PC-9 (cell line): ENCODE results near the gene RNF111. TPM values are rescaled to one million over a fixed set of nuclear protein-coding genes. Genes with fewer than 3 reads are reported as not detected.

Source experiments
- BruUV-seq: library from RNA; stranded (reverse); fragments of 400-500 nt; replicated peaks from 2 replicates; lab custom pipeline; 2021; lab: Mats Ljungman, UMichigan
- CTCF ChIA-PET: fragments of 300-600 bp; sonication (Branson Sonifier 250); formaldehyde crosslinking; loops from one replicate; lab custom pipeline; 2022; ENCODE audit warnings: antibody characterized with exemption; lab: Charles Lee
- POLR2A ChIA-PET: fragments of 300-600 bp; sonication (Branson Sonifier 250); formaldehyde crosslinking; loops from one replicate; lab custom pipeline; 2022; ENCODE audit warnings: antibody characterized with exemption; ENCODE audit not compliant: unreplicated experiment; lab: Charles Lee
- DNase-seq, 2 experiments: peaks; one replicate each; pipeline versions ENCODE4 v3.0.0 to v3.0.0-alpha.2; 2015 to 2022; ENCODE audit warnings: mixed read lengths in 1 of 2
- H2AFZ ChIP-seq: fragments of 200-600 bp; sonication (generic); 2 replicates; pipeline ENCODE4 v1.8.1; 2017; ENCODE audit warnings: antibody characterized with exemption
- H3F3A ChIP-seq: fragments of 200-600 bp; sonication (generic); 2 replicates; pipeline ENCODE4 v1.8.1; 2017; ENCODE audit warnings: antibody characterized with exemption, mild to moderate bottlenecking, low read depth; ENCODE audit not compliant: insufficient read depth
- H3K27ac ChIP-seq: fragments of 200-600 bp; sonication (generic); 2 replicates; pipeline ENCODE4 v1.6.1; 2016; ENCODE audit warnings: mixed run types
- H3K27me3 ChIP-seq: fragments of 200-600 bp; sonication (generic); 2 replicates; pipeline ENCODE4 v1.6.1; 2016; ENCODE audit warnings: low read depth, mixed run types; ENCODE audit not compliant: insufficient read depth
- H3K36me3 ChIP-seq: fragments of 200-600 bp; sonication (generic); 2 replicates; pipeline ENCODE4 v1.6.1; 2016; ENCODE audit warnings: low read depth, mixed run types
- H3K4me1 ChIP-seq: fragments of 200-600 bp; sonication (generic); replicated peaks from 2 replicates; pipeline ENCODE4 v1.6.1; 2016; ENCODE audit warnings: mixed run types; ENCODE audit not compliant: insufficient read depth
- H3K4me2 ChIP-seq: fragments of 200-600 bp; sonication (generic); 2 replicates; pipeline ENCODE4 v1.6.1; 2017; ENCODE audit warnings: mixed run types
- H3K4me3 ChIP-seq: fragments of 200-600 bp; sonication (generic); 2 replicates; pipeline ENCODE4 v1.6.1; 2016; ENCODE audit warnings: mixed run types
- H3K79me2 ChIP-seq: fragments of 200-600 bp; sonication (generic); 2 replicates; pipeline ENCODE4 v1.6.1; 2017; ENCODE audit warnings: low read depth, mixed run types
- H3K9me2 ChIP-seq: fragments of 200-600 bp; sonication (generic); 2 replicates; pipeline ENCODE4 v1.8.1; 2017; ENCODE audit warnings: mild to moderate bottlenecking; ENCODE audit not compliant: insufficient read depth
- H3K9me3 ChIP-seq: fragments of 200-600 bp; sonication (generic); 2 replicates; pipeline ENCODE4 v1.8.1; 2016; ENCODE audit warnings: low read depth; ENCODE audit not compliant: insufficient read depth
- H4K20me1 ChIP-seq: fragments of 200-600 bp; sonication (generic); 2 replicates; pipeline ENCODE4 v1.8.1; 2017; ENCODE audit not compliant: insufficient read depth
- EZH2 ChIP-seq: fragments of 200-600 bp; sonication (generic); IDR thresholded peaks from 2 replicates; pipeline ENCODE4 v1.8.0; 2017; ENCODE audit warnings: antibody characterized with exemption, low read depth
- intact Hi-C: fragments of 100-400 bp; cut with micrococcal nuclease; formaldehyde crosslinking; loops from one replicate; pipeline ENCODE4 v1.10.0; 2022; ENCODE audit not compliant: unreplicated experiment
- total RNA-seq: library from RNA; stranded (reverse); gene quantifications from 2 replicates; pipeline ENCODE4 v1.2.3, GENCODE V29; 2021
- TF ChIP-seq, protein P1 (sequence below): fragments of 200-600 bp; sonication (generic); conservative IDR thresholded peaks from 2 replicates; pipeline ENCODE4 v1.6.1; 2017; ENCODE audit warnings: mixed run types, antibody characterized with exemption, mild to moderate bottlenecking, moderate library complexity

The RNF111 gene
- total RNA-seq, 1 experiment from 2014 or later: 37.7 TPM

DNA sequence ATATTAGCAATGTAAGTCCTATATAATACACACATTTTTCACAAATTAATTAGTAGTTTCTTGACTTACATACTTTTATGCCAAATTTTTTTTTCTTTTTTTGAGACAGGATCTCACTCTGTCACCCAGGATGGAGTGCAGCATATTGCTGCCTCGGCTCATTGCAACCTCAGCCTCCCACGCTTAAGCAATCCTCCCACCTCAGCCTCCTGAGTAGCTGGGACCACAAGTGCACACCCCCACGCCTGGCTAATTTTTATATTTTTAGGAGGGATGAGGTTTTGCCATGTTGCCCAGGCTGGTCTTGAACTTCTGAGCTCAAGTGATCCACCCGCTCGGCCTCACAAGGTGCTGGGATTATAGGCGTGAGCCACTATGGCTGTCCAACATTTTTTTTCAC lies 54.6 kb downstream of the RNF111 start:
- no peak overlapping the region for H3K27ac ChIP-seq
- H3K36me3 ChIP-seq: no peaks in the 10 kb centered on the region; the same call in 1 of the 2 replicates
- no TSS peak for BruUV-seq
- peaks cover 56% of the 10 kb centered on the region for H3K79me2 ChIP-seq
- DNase-seq: no peak
- no peak overlapping the region for H2AFZ ChIP-seq
- no peak for TF ChIP-seq EZH2
- TF ChIP-seq, protein P1, sequence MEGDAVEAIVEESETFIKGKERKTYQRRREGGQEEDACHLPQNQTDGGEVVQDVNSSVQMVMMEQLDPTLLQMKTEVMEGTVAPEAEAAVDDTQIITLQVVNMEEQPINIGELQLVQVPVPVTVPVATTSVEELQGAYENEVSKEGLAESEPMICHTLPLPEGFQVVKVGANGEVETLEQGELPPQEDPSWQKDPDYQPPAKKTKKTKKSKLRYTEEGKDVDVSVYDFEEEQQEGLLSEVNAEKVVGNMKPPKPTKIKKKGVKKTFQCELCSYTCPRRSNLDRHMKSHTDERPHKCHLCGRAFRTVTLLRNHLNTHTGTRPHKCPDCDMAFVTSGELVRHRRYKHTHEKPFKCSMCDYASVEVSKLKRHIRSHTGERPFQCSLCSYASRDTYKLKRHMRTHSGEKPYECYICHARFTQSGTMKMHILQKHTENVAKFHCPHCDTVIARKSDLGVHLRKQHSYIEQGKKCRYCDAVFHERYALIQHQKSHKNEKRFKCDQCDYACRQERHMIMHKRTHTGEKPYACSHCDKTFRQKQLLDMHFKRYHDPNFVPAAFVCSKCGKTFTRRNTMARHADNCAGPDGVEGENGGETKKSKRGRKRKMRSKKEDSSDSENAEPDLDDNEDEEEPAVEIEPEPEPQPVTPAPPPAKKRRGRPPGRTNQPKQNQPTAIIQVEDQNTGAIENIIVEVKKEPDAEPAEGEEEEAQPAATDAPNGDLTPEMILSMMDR: no peak
- H3K27me3 ChIP-seq: no peaks in the 10 kb centered on the region
- H3K4me3 ChIP-seq: no peak overlapping the region
- no peaks in the 10 kb centered on the region; the same call in 1 of the 2 replicates for H4K20me1 ChIP-seq
- H3K9me3 ChIP-seq: no peaks in the 10 kb centered on the region
- intact Hi-C loops: no loop called here
- H3F3A ChIP-seq: no peaks in the 10 kb centered on the region
- H3K9me2 ChIP-seq: no peaks in the 10 kb centered on the region
- ChIA-PET CTCF (interaction anchor here (0.6 kb wide), 1 partner anchor 46 kb away, joined by 4 read pairs; no protein-coding TSS in a partner anchor), POLR2A (no interaction called here)
- H3K4me2 ChIP-seq: no peak overlapping the region
- no peaks in the 10 kb centered on the region for H3K4me1 ChIP-seq

DNA sequence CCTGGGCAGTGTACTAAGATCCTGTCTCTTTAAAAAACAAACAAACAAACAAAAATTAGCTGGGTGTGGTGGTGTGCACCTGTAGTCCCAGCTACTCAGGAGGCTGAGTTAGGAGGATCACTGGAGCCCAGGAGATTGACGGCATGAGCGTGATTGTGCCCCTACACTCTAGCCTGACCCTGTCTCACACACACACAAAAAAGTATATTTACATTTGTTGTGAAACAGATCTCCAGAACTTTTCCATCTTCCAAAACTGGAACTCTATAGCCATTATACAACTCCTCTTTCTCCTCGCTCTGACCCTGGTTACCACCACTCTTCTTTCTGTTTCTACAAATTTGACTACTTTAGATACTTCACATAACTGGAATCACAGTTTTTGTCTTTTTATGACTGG lies 61.4 kb downstream of the RNF111 start:
- H3K4me2 ChIP-seq: no peak overlapping the region
- peaks cover 24% of the 10 kb centered on the region for H3K79me2 ChIP-seq
- intact Hi-C loops: no loop called here
- H3K27ac ChIP-seq: no peak overlapping the region
- no peaks in the 10 kb centered on the region; the same call in 1 of the 2 replicates for H4K20me1 ChIP-seq
- H3F3A ChIP-seq: 0 out of 2 replicates have a peak, but pooled peaks cover 3% of the 10 kb centered on the region
- ChIA-PET POLR2A (no interaction called here), CTCF (no interaction called here)
- H3K36me3 ChIP-seq: peaks cover 3% of the 10 kb centered on the region; the same call in 1 of the 2 replicates
- no TSS peak for BruUV-seq
- H2AFZ ChIP-seq: no peak overlapping the region
- H3K27me3 ChIP-seq: no peaks in the 10 kb centered on the region
- H3K4me1 ChIP-seq: no peaks in the 10 kb centered on the region
- TF ChIP-seq, protein P1: no peak
- no peak for TF ChIP-seq EZH2
- H3K4me3 ChIP-seq: no peak overlapping the region
- no peak for DNase-seq
- H3K9me2 ChIP-seq: no peaks in the 10 kb centered on the region
- H3K9me3 ChIP-seq: no peaks in the 10 kb centered on the region

DNA sequence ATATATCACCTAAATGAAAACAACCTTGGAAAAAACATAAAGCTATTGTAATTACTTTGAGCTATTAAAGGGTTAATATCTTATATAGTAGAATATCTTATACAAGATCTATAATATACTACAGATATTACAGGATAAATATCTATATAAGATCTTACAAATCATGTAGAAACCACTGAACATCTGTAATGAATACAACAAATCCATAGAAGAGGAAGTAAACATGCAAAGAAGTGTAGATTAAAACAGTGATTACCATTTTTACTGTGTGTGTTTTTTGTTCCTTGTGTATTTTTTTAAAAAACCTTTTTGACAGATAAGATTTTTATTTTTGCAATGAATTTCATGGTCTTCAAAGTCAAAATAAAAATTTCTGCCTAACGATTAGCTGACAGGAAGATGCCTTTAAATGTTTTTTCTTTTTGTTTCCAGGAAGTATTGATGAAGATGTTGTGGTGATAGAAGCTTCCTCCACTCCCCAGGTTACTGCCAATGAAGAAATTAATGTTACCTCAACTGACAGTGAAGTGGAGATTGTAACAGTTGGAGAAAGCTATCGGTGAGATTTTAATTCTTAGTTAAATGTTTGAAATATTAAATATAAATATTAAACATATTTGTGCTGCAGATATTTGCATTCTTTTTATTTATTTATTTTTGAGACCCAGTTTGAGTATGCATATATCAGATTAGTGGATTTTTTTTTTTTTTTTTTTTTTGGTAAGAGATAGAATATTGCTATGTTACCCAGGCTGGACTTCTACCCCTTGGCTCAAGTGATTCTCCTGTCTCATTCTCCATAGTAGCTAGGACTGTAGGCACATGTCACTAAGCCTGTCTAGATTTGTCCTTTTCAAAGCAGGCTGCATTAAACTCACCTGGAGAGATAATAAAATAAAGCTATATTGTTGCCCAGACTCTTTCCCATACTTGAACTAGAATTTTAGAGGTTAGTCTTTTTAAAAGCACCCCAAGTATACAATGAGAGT lies 64.7 kb downstream of the RNF111 start:
- Histone ChIP-seq H2AFZ (no peak overlapping the region), H3K4me1 (no peaks in the 10 kb centered on the region), H3K9me3 (no peaks in the 10 kb centered on the region), H3K27ac (no peak overlapping the region), H3K4me2 (no peak overlapping the region), H3F3A (0 out of 2 replicates have a peak, but pooled peaks cover 3% of the 10 kb centered on the region), H4K20me1 (no peaks in the 10 kb centered on the region; the same call in 1 of the 2 replicates), H3K36me3 (peaks cover 3% of the 10 kb centered on the region; the same call in 1 of the 2 replicates), H3K27me3 (no peaks in the 10 kb centered on the region), H3K79me2 (0 out of 2 replicates have a peak, but pooled peaks cover 1% of the 10 kb centered on the region), H3K4me3 (no peak overlapping the region), H3K9me2 (no peaks in the 10 kb centered on the region)
- no peak for TF ChIP-seq EZH2
- TF ChIP-seq, protein P1: no peak
- DNase-seq: no peak
- intact Hi-C loops: no loop called here
- ChIA-PET CTCF (no interaction called here), POLR2A (interaction anchor here (0.7 kb wide), 1 partner anchor 813 kb away, joined by 3 read pairs; no protein-coding TSS in a partner anchor)
- no TSS peak for BruUV-seq
